Activated T-cell treated with anti-CD3 and anti-CD28 coated beads for 24 hours (primary cell): ENCODE results near the gene ITPRIP.

Source experiments
- DNase-seq: peaks from one replicate; pipeline ENCODE4 v3.0.0-alpha.2; 2020; ENCODE audit warnings: low read depth

Gene ITPRIP

GRCh38 chr10:104325436-104326435 lies 12.5 kb downstream of the ITPRIP start:
- no peak for DNase-seq

DNA sequence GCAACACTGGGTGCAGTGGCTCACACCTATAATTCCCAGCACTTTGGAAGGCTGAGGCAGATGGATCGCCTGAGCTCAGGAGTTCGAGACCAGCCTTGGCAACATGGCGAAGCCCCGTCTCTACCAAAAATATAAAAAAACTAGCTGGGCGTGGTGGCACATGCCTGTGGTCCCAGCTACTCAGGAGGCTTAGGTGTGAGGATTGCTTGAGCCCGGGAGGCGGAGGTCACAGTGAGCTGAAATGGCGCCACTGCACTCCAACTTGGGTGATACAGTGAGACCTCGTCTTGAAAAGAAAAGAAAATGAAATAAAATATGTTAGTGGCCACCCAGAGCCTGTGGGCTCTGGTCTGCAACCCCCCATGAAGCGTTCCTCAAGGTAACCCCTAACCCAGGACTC lies 13.3 kb downstream of the ITPRIP start:
- no peak for DNase-seq

DNA sequence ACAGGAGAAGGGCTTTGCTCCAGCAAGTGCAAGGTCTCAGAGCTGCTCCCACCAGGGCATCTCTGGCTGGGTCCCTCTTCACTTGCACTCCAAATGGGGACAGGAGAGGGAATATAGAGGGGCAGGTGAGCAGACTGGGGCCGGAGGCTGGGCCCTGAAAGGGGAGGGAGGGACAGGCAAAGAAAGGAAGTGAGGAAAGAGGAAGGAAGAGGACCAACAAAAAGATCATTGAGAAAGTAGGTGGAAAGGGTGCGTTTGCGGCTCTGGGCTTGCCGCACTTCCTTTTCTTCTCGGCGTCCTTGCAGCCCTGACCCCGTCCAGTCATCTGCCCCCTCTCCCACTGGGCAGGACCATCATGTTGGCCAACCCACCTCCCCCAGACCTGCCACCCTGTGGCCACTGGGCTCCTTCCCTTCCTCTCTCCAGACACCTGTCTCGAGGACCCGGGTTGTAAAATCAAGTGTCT lies 14.0 kb downstream of the ITPRIP start:
- DNase-seq = no peak

- DNase-seq = no peak
Measured at GRCh38 chr10:104323760-104324201, 14.5 kb downstream of the ITPRIP start.

- no peak for DNase-seq
Measured at GRCh38 chr10:104323085-104323484, 15.2 kb downstream of the ITPRIP start.

DNA sequence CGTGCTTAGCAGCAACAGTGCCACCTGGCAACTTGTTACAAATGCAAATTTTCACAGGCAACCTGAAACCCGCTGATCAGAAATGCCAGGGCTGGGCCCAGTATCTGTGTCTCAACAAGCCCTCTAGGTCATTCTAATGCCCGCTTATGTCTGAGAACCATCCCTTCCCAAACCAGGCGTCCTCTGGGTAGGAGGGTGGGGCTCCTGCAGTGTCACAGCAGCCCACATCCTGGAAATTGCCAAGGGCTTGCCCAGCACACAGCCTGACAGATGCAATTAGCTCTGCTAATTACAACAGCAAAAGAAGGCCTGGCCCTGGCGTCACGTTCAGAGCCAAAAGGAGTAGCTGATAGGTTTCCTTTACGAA lies 15.9 kb downstream of the ITPRIP start:
- no peak for DNase-seq

- no peak for DNase-seq
Measured at GRCh38 chr10:104321725-104322415, 16.4 kb downstream of the ITPRIP start.

DNA sequence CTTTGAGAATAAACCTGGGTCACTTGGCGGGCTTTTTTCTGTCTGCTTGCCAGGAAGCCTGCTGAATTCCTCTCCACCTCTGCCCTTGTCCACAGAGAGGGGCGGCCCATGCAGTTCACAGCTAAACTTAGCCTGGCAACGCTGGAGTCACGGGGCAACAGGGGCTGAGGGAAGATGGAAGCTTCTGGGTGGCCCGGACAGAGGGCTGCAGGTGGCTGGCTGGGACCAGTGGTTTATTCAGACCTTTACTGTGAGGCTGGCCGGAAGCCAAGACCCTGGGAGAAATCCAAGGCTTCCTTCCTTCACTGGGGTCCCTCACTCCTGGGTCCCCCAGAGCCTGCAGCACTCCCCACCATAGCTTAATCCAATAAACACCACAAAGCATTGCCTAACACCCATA lies 17.0 kb downstream of the ITPRIP start:
- DNase-seq = no peak

DNA sequence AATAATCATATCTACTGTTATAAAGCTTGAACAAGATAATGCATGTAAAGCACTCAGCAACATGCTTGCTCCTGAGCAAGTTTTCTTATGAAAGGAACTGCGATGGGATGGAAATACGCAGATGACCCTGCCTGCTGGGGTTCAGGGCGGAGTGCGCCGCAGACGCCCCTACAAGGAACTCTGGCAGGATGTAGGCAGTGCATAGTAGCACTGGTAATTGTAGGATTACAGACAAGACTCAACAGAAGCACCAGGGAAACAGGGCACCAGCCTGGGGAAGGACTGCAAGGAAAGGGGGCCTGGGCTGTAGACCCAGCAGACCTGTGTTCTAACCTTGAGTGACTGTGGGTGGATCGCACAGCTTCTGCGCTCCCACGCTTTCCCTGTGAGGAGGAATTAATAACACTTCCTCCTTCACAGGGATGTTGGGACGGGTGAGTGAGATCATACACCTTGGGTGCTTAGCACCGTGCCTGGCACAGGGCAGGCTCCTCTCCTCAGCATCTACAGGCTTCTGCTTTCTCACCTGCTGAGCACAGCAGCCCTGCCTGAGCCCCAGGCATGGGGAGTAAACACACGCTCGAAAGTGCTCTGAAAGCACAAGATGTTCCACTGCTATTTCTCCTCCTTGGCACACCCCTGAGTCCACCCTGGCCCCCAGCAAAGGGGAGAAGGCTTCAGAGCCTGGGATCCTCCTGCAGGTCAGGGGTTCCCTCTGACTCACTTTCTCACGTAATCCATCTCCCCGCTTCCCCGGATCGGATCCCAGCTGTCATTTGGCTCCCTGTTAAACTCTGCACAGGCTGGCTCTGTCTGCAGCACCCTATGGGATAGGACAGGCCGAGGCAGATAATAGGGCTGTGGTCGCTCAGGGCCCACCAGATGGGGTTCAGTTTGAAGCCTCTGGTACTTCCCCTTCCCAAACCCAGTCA lies 19.2 kb downstream of the ITPRIP start:
- no peak for DNase-seq

DNA sequence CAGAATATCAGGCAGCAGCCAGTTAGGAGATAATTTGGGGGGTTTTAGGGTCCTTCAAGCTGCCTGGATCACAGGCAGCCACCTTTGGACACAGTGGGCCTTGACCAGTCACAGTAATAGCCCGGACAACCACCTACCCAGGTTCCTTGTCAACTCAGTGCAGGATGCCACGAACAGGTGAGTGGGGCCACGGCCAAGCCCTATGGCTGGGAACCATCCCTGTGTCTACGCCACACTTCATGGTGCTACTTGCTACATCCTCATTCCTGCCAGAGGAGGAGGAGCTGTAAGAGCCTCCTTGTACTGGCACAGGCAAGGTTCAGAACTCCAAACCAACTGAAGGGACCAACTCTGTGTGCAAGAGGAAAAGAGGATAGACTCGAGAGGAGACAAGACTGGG lies 19.9 kb downstream of the ITPRIP start:
- no peak for DNase-seq

- DNase-seq = no peak
Measured at GRCh38 chr10:104317726-104318299, 20.5 kb downstream of the ITPRIP start.

GRCh38 chr10:104317269-104317710 lies 21.0 kb downstream of the ITPRIP start:
- DNase-seq = no peak

- DNase-seq = no peak
Measured at GRCh38 chr10:104316321-104317099, 21.8 kb downstream of the ITPRIP start.

DNA sequence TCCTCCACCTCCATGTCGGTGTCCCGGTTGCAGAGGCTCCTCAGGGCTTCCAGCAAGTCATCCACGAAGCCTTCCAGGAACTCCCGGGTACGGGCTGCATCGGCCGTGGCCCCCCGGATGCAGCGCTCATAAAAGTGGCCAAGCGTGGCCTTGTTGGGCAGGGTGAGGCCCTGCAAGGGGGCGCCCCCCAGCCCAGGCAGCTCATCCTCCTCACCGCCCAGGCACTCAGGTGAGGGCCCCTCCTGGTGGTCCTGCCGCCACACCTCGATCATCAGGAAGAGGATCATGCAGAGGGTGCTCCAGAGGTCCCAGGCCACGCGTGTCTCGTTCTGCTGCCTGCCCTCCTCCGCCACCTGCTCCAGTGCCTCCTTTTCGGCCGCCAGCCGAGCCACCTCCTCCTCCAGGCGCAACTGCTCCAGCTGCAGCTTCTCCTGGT lies 22.8 kb downstream of the ITPRIP start:
- no peak for DNase-seq

DNA sequence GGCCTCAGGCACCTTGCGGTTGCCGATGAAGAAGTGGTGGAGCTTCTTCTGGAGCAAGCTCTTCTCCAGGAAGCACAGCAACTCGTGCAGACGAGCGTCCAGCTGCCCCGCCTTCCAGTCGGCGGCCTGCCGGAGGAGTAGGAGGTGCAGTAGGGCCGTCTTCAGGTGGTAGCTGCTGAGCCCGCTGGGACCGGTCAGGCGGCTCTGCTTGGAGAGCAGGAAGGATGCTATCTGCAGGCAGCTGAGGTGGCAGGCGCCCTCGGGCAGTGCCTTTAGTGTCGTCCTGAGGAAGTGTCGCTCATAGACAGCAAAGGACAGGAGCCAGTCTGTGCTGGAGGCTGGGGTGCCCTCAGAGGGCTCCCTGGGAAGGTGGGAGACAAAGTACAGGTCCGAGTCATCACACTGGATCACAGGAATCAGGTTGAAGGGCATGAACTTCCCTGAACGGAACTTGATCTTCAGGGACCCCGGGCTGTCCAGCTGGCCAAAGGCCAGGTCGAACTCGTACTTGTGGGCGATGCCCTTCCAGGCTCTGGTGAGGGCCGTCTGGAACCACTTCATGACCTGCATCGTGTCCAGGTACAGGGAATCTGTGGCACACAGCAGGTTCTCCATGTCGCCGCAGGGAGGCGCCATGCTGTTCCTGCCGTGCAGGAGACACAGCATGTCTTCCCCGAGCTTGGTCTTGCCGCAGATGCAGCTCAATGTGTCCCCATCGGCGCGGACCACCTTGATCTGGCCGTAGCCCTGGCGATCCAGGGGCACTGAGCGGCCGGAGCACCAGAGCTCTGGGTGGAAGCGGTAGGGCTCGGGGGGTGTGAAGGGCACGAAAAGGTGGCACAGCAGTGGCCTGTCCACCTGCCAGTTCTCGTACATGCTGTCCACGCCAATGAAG lies 23.4 kb downstream of the ITPRIP start:
- DNase-seq = no peak

GRCh38 chr10:104311184-104311720 lies 27.0 kb downstream of the ITPRIP start:
- no peak for DNase-seq

GRCh38 chr10:104309980-104310978 lies 28.0 kb downstream of the ITPRIP start:
- no peak for DNase-seq

- DNase-seq = no peak
Measured at GRCh38 chr10:104308439-104308903, 29.8 kb downstream of the ITPRIP start.
